GM23338 (cell line): ENCODE results near the gene GABARAP.

Experiments used
- CREB1 ChIP-seq: fragments of 250-450 bp; sonication (Bioruptor Pico); IDR thresholded peaks from 2 replicates; pipeline ENCODE4 v1.5.0; 2020; ENCODE audit warnings: low read depth, mild to moderate bottlenecking, moderate library complexity
- EZH2 ChIP-seq: fragments of 200-600 bp; sonication (generic); IDR thresholded peaks from one replicate; pipeline ENCODE4 v1.8.0; 2017; ENCODE audit warnings: antibody characterized with exemption, mild to moderate bottlenecking, low read depth; ENCODE audit not compliant: unreplicated experiment
- POLR2AphosphoS5 ChIP-seq: IDR thresholded peaks from 2 replicates; pipeline ENCODE4 v1.6.1; 2016; ENCODE audit warnings: antibody characterized with exemption, low read depth
- REST ChIP-seq: IDR thresholded peaks from one replicate; pipeline ENCODE4 v1.6.1; 2018; ENCODE audit warnings: antibody characterized with exemption; ENCODE audit not compliant: unreplicated experiment

- TF ChIP-seq CREB1 = no peak
- no peak for TF ChIP-seq EZH2
- no peak for TF ChIP-seq REST
- no peak for TF ChIP-seq POLR2AphosphoS5
Measured at GRCh38 chr17:7281953-7282751, 39.9 kb upstream of the GABARAP start.
